HG03469 (cell line): ENCODE measurements around the gene COL2A1.
A peak's percentile ranks its signal among the peaks of the same experiment; 100 is the strongest.

Experiments used
- ATAC-seq: cut with Tn5 transposase; IDR thresholded peaks from one replicate; pipeline ENCODE4 v1.9.1; 2021; ENCODE audit warnings: mild to moderate bottlenecking, moderate library complexity, moderate number of reproducible peaks; ENCODE audit not compliant: unreplicated experiment

Gene COL2A1

GRCh38 chr12:47949441-47950341 lies 54.6 kb downstream of the COL2A1 start:
- ATAC-seq, result peak; percentile 44

- no peak for ATAC-seq
These were observed 56.9 kb downstream of the COL2A1 start for GRCh38 chr12:47947341-47947740.

- no peak for ATAC-seq
These were observed 57.6 kb downstream of the COL2A1 start for GRCh38 chr12:47946413-47947323.

- ATAC-seq, result no peak
These were observed 58.9 kb downstream of the COL2A1 start for GRCh38 chr12:47945341-47945728.

GRCh38 chr12:47944685-47945340 lies 59.5 kb downstream of the COL2A1 start:
- no peak for ATAC-seq

- ATAC-seq, result no peak
These were observed 60.5 kb downstream of the COL2A1 start for GRCh38 chr12:47943623-47944340.

- ATAC-seq, result no peak
These were observed 61.6 kb downstream of the COL2A1 start for GRCh38 chr12:47942614-47943225.

GRCh38 chr12:47941871-47942613 lies 62.2 kb downstream of the COL2A1 start:
- ATAC-seq, result no peak

GRCh38 chr12:47941475-47941780 lies 62.8 kb downstream of the COL2A1 start:
- no peak for ATAC-seq

GRCh38 chr12:47940773-47941474 lies 63.4 kb downstream of the COL2A1 start:
- no peak for ATAC-seq

- no peak for ATAC-seq
These were observed 65.2 kb downstream of the COL2A1 start for GRCh38 chr12:47939009-47939601.

- no peak for ATAC-seq
These were observed 65.7 kb downstream of the COL2A1 start for GRCh38 chr12:47938594-47938993.

GRCh38 chr12:47938093-47938492 lies 66.2 kb downstream of the COL2A1 start:
- ATAC-seq, result no peak

GRCh38 chr12:47935184-47935583 lies 69.1 kb downstream of the COL2A1 start:
- ATAC-seq, result no peak

- ATAC-seq, result no peak
These were observed 73.1 kb downstream of the COL2A1 start for GRCh38 chr12:47931187-47931586.

- no peak for ATAC-seq
These were observed 73.6 kb downstream of the COL2A1 start for GRCh38 chr12:47930634-47931033.

GRCh38 chr12:47927346-47927745 lies 76.9 kb downstream of the COL2A1 start:
- no peak for ATAC-seq
